ENCODE measurements around the gene CMTR1.

GRCh38 chr6:37483252-37483901, 50.4 kb downstream of the CMTR1 start:
- TF ChIP-seq POLR2A (IDR thresholded peaks at IDR 0.05; ENCODE audit: borderline replicate concordance, extremely low read depth, insufficient read depth, insufficient read length) = no peak
- no peak for TF ChIP-seq RAD21 (IDR thresholded peaks at IDR 0.05; ENCODE audit: low read depth)
- no peak for TF ChIP-seq CTCF (IDR thresholded peaks at IDR 0.05 in 2 of 3, conservative IDR thresholded peaks at IDR 0.05 in 1 of 3; ENCODE audit: borderline replicate concordance in 1 of 3, insufficient read depth in 1 of 3, low read depth in 2 of 3, low read length in 2 of 3)
- no peak for TF ChIP-seq SRF (IDR thresholded peaks at IDR 0.05; ENCODE audit: low read depth)
- TF ChIP-seq SIN3A (IDR thresholded peaks at IDR 0.05; ENCODE audit: low read depth) = no peak
- no peak for TF ChIP-seq POLR2AphosphoS5 (IDR thresholded peaks at IDR 0.05; ENCODE audit: low read depth, low read length)
- TF ChIP-seq, protein P1, sequence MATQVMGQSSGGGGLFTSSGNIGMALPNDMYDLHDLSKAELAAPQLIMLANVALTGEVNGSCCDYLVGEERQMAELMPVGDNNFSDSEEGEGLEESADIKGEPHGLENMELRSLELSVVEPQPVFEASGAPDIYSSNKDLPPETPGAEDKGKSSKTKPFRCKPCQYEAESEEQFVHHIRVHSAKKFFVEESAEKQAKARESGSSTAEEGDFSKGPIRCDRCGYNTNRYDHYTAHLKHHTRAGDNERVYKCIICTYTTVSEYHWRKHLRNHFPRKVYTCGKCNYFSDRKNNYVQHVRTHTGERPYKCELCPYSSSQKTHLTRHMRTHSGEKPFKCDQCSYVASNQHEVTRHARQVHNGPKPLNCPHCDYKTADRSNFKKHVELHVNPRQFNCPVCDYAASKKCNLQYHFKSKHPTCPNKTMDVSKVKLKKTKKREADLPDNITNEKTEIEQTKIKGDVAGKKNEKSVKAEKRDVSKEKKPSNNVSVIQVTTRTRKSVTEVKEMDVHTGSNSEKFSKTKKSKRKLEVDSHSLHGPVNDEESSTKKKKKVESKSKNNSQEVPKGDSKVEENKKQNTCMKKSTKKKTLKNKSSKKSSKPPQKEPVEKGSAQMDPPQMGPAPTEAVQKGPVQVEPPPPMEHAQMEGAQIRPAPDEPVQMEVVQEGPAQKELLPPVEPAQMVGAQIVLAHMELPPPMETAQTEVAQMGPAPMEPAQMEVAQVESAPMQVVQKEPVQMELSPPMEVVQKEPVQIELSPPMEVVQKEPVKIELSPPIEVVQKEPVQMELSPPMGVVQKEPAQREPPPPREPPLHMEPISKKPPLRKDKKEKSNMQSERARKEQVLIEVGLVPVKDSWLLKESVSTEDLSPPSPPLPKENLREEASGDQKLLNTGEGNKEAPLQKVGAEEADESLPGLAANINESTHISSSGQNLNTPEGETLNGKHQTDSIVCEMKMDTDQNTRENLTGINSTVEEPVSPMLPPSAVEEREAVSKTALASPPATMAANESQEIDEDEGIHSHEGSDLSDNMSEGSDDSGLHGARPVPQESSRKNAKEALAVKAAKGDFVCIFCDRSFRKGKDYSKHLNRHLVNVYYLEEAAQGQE (IDR thresholded peaks at IDR 0.05; ENCODE audit: low read depth) = no peak
- no peak for TF ChIP-seq EZH2phosphoT487 (IDR thresholded peaks at IDR 0.05; ENCODE audit: borderline replicate concordance)
- no peak for TF ChIP-seq ZNF274 (IDR thresholded peaks at IDR 0.05; ENCODE audit: low read depth, low read length)
- no peak for TF ChIP-seq MAX (IDR thresholded peaks at IDR 0.05)
- no peak for TF ChIP-seq FOSL1 (IDR thresholded peaks at IDR 0.05; ENCODE audit: low read depth)
- TF ChIP-seq, protein P2, sequence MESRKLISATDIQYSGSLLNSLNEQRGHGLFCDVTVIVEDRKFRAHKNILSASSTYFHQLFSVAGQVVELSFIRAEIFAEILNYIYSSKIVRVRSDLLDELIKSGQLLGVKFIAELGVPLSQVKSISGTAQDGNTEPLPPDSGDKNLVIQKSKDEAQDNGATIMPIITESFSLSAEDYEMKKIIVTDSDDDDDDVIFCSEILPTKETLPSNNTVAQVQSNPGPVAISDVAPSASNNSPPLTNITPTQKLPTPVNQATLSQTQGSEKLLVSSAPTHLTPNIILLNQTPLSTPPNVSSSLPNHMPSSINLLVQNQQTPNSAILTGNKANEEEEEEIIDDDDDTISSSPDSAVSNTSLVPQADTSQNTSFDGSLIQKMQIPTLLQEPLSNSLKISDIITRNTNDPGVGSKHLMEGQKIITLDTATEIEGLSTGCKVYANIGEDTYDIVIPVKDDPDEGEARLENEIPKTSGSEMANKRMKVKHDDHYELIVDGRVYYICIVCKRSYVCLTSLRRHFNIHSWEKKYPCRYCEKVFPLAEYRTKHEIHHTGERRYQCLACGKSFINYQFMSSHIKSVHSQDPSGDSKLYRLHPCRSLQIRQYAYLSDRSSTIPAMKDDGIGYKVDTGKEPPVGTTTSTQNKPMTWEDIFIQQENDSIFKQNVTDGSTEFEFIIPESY (IDR thresholded peaks at IDR 0.05; ENCODE audit: extremely low read depth, insufficient replicate concordance, low read length) = no peak
- no peak for TF ChIP-seq EZH2 (IDR thresholded peaks at IDR 0.05)
- no peak for TF ChIP-seq TCF7L2 (IDR thresholded peaks at IDR 0.05; ENCODE audit: borderline replicate concordance, extremely low read depth, insufficient read depth, insufficient read length)

Data from HCT116 (cell line).